Measurements from ENCODE around the gene SH3BP2.

SH3BP2 gene

GRCh38 chr4:2813446-2814405 is 20.8 kb downstream of the SH3BP2 start:
- peaks cover 65% of the 10 kb centered on the region for H3K79me2 ChIP-seq (ENCODE audit: insufficient read depth, low read length)

GRCh38 chr4:2814627-2815270 is 21.9 kb downstream of the SH3BP2 start:
- Histone ChIP-seq H3K79me2 (ENCODE audit: insufficient read depth, low read length) (peaks cover 75% of the 10 kb centered on the region), H4K20me1 (ENCODE audit: insufficient read depth, low read length, poor library complexity, severe bottlenecking) (peaks cover 51% of the 10 kb centered on the region), H2AFZ (ENCODE audit: low read length) (no peak overlapping the region), H3K4me3 (ENCODE audit: low read length, poor library complexity, severe bottlenecking) (peak overlapping the region; percentile 86), H3K4me1 (ENCODE audit: insufficient read depth, low read length, poor library complexity, severe bottlenecking) (peaks cover 78% of the 10 kb centered on the region), H3F3A (ENCODE audit: low read depth) (peaks cover 4% of the 10 kb centered on the region; the same call in 1 of the 2 replicates), H3K36me3 (ENCODE audit: insufficient read depth, low read length) (no peaks in the 10 kb centered on the region), H3K27me3 (ENCODE audit: insufficient read depth, low read length, poor library complexity, severe bottlenecking) (no peaks in the 10 kb centered on the region), H3K9ac (ENCODE audit: low read depth, low read length, poor library complexity, severe bottlenecking) (peak overlapping the region; percentile 94), H3K9me2 (replicated peaks; ENCODE audit: low read depth, low read length) (no peaks in the 10 kb centered on the region), H3K9me3 (ENCODE audit: insufficient read depth, low read depth, low read length) (no peaks in the 10 kb centered on the region), H3K4me2 (ENCODE audit: low read depth, low read length, poor library complexity, severe bottlenecking) (peak overlapping the region; percentile 81)
- TF ChIP-seq CTCF (conservative IDR thresholded peaks at IDR 0.05; ENCODE audit: low read length), result no peak
- TF ChIP-seq EZH2phosphoT487 (IDR thresholded peaks at IDR 0.05; ENCODE audit: borderline replicate concordance), result no peak

More at GRCh38 chr4:2813446-2814405, 20.8 kb downstream of the SH3BP2 start:
- no peaks in the 10 kb centered on the region for H3K9me3 ChIP-seq (ENCODE audit: insufficient read depth, low read depth, low read length)
- peak overlapping the region; percentile 94 for H3K9ac ChIP-seq (ENCODE audit: low read depth, low read length, poor library complexity, severe bottlenecking)
- H4K20me1 ChIP-seq (ENCODE audit: insufficient read depth, low read length, poor library complexity, severe bottlenecking), result peaks cover 41% of the 10 kb centered on the region
- H3K36me3 ChIP-seq (ENCODE audit: insufficient read depth, low read length), result no peaks in the 10 kb centered on the region
- peaks cover 4% of the 10 kb centered on the region; the same call in 1 of the 2 replicates for H3F3A ChIP-seq (ENCODE audit: low read depth)
- no peak for TF ChIP-seq CTCF (conservative IDR thresholded peaks at IDR 0.05; ENCODE audit: low read length)
- no peak for TF ChIP-seq EZH2phosphoT487 (IDR thresholded peaks at IDR 0.05; ENCODE audit: borderline replicate concordance)
- peak overlapping the region; percentile 81 for H3K4me2 ChIP-seq (ENCODE audit: low read depth, low read length, poor library complexity, severe bottlenecking)
- no peaks in the 10 kb centered on the region for H3K27me3 ChIP-seq (ENCODE audit: insufficient read depth, low read length, poor library complexity, severe bottlenecking)
- no peak overlapping the region for H2AFZ ChIP-seq (ENCODE audit: low read length)
- peak overlapping the region; percentile 86 for H3K4me3 ChIP-seq (ENCODE audit: low read length, poor library complexity, severe bottlenecking)
- no peaks in the 10 kb centered on the region for H3K9me2 ChIP-seq (replicated peaks; ENCODE audit: low read depth, low read length)
- H3K4me1 ChIP-seq (ENCODE audit: insufficient read depth, low read length, poor library complexity, severe bottlenecking), result peaks cover 71% of the 10 kb centered on the region

- H4K20me1 ChIP-seq (ENCODE audit: insufficient read depth, low read length, poor library complexity, severe bottlenecking), result peaks cover 68% of the 10 kb centered on the region
- peak overlapping the region; percentile 56 for H3K9ac ChIP-seq (ENCODE audit: low read depth, low read length, poor library complexity, severe bottlenecking)
- TF ChIP-seq EZH2phosphoT487 (IDR thresholded peaks at IDR 0.05; ENCODE audit: borderline replicate concordance), result no peak
- no peak for TF ChIP-seq CTCF (conservative IDR thresholded peaks at IDR 0.05; ENCODE audit: low read length)
- no peak overlapping the region for H2AFZ ChIP-seq (ENCODE audit: low read length)
- H3F3A ChIP-seq (ENCODE audit: low read depth), result peaks cover 4% of the 10 kb centered on the region; the same call in 1 of the 2 replicates
- H3K36me3 ChIP-seq (ENCODE audit: insufficient read depth, low read length), result peaks cover 4% of the 10 kb centered on the region; the same call in 1 of the 2 replicates
- H3K9me3 ChIP-seq (ENCODE audit: insufficient read depth, low read depth, low read length), result no peaks in the 10 kb centered on the region
- no peaks in the 10 kb centered on the region for H3K9me2 ChIP-seq (replicated peaks; ENCODE audit: low read depth, low read length)
- H3K4me2 ChIP-seq (ENCODE audit: low read depth, low read length, poor library complexity, severe bottlenecking), result peak overlapping the region; percentile 91
- no peaks in the 10 kb centered on the region for H3K27me3 ChIP-seq (ENCODE audit: insufficient read depth, low read length, poor library complexity, severe bottlenecking)
- H3K4me1 ChIP-seq (ENCODE audit: insufficient read depth, low read length, poor library complexity, severe bottlenecking), result peaks cover 68% of the 10 kb centered on the region
- peak overlapping the region; percentile 72 for H3K4me3 ChIP-seq (ENCODE audit: low read length, poor library complexity, severe bottlenecking)
- H3K79me2 ChIP-seq (ENCODE audit: insufficient read depth, low read length), result peaks cover 92% of the 10 kb centered on the region
These were observed 23.6 kb downstream of the SH3BP2 start for GRCh38 chr4:2816401-2816954.
